GM12801 (cell line): ENCODE measurements around the gene PDGFB.

Source experiments
- TF ChIP-seq, protein P1 (sequence below): IDR thresholded peaks from one replicate; pipeline ENCODE4 v1.5.1; 2011; ENCODE audit warnings: control low read depth; ENCODE audit not compliant: insufficient read length; ENCODE audit errors: extremely low read depth

Gene PDGFB

GRCh38 chr22:39256186-39256552 lies 11.4 kb upstream of the PDGFB start:
- TF ChIP-seq, protein P1, sequence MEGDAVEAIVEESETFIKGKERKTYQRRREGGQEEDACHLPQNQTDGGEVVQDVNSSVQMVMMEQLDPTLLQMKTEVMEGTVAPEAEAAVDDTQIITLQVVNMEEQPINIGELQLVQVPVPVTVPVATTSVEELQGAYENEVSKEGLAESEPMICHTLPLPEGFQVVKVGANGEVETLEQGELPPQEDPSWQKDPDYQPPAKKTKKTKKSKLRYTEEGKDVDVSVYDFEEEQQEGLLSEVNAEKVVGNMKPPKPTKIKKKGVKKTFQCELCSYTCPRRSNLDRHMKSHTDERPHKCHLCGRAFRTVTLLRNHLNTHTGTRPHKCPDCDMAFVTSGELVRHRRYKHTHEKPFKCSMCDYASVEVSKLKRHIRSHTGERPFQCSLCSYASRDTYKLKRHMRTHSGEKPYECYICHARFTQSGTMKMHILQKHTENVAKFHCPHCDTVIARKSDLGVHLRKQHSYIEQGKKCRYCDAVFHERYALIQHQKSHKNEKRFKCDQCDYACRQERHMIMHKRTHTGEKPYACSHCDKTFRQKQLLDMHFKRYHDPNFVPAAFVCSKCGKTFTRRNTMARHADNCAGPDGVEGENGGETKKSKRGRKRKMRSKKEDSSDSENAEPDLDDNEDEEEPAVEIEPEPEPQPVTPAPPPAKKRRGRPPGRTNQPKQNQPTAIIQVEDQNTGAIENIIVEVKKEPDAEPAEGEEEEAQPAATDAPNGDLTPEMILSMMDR = no peak

GRCh38 chr22:39255449-39256185 lies 10.8 kb upstream of the PDGFB start:
- TF ChIP-seq, protein P1 = no peak

- TF ChIP-seq, protein P1 = no peak
These were observed 10.1 kb upstream of the PDGFB start for GRCh38 chr22:39254789-39255298.

- TF ChIP-seq, protein P1 = no peak
These were observed 9.3 kb upstream of the PDGFB start for GRCh38 chr22:39254122-39254521.

GRCh38 chr22:39253435-39254070 lies 8.8 kb upstream of the PDGFB start:
- TF ChIP-seq, protein P1 = no peak

GRCh38 chr22:39252461-39253434 lies 8.0 kb upstream of the PDGFB start:
- TF ChIP-seq, protein P1 = no peak
